GM19043 (cell line): Measurements from ENCODE around the gene CDK16.

ENCODE experiments used
- ATAC-seq: cut with Tn5 transposase; IDR thresholded peaks from one replicate; pipeline ENCODE4 v1.9.1; 2021; ENCODE audit warnings: low read depth; ENCODE audit not compliant: unreplicated experiment

CDK16 gene

GRCh38 chrX:47184486-47184885 is 34.0 kb upstream of the CDK16 start:
- ATAC-seq: no peak

GRCh38 chrX:47185241-47185640 is 33.2 kb upstream of the CDK16 start:
- no peak for ATAC-seq

GRCh38 chrX:47186096-47186740 is 32.3 kb upstream of the CDK16 start:
- ATAC-seq: no peak

GRCh38 chrX:47187106-47187677 is 31.3 kb upstream of the CDK16 start:
- no peak for ATAC-seq

GRCh38 chrX:47189906-47190305 is 28.6 kb upstream of the CDK16 start:
- no peak for ATAC-seq

- ATAC-seq: peak; percentile 58
These were observed 27.8 kb upstream of the CDK16 start for GRCh38 chrX:47190445-47191269.

GRCh38 chrX:47191331-47191730 is 27.1 kb upstream of the CDK16 start:
- no peak for ATAC-seq

GRCh38 chrX:47191806-47192401 is 26.6 kb upstream of the CDK16 start:
- ATAC-seq: no peak

GRCh38 chrX:47193475-47194193 is 24.8 kb upstream of the CDK16 start, which contains the start of gene UBA1:
Gene UBA1 (plus strand): TSS chrX:47193829. CDS start chrX:47198803, 4,974 bp downstream.
- ATAC-seq: no peak

- no peak for ATAC-seq
These were observed 24.2 kb upstream of the CDK16 start for GRCh38 chrX:47194194-47194787.

GRCh38 chrX:47196098-47196497 is 22.4 kb upstream of the CDK16 start:
- ATAC-seq: no peak

- ATAC-seq: no peak
These were observed 21.0 kb upstream of the CDK16 start for GRCh38 chrX:47197526-47197925.

GRCh38 chrX:47198026-47198686 is 20.3 kb upstream of the CDK16 start:
- no peak for ATAC-seq

GRCh38 chrX:47198687-47199080 is 19.8 kb upstream of the CDK16 start:
- no peak for ATAC-seq

- no peak for ATAC-seq
These were observed 19.2 kb upstream of the CDK16 start for GRCh38 chrX:47199286-47199685.

- ATAC-seq: no peak
These were observed 17.9 kb upstream of the CDK16 start for GRCh38 chrX:47200385-47201150.

- no peak for ATAC-seq
These were observed 17.0 kb upstream of the CDK16 start for GRCh38 chrX:47201345-47201944.

GRCh38 chrX:47202316-47202715 is 16.2 kb upstream of the CDK16 start:
- ATAC-seq: no peak

GRCh38 chrX:47202877-47203276 is 15.6 kb upstream of the CDK16 start:
- no peak for ATAC-seq
